Measurements from ENCODE around the gene GFER. TPM values are rescaled to one million over a fixed set of nuclear protein-coding genes. Genes with fewer than 3 reads are reported as not detected.
"Not testable (repeated sequence)": the region's sequence is repeated elsewhere in the genome, so short reads cannot be mapped to it uniquely, and the experiment has no call there.

GFER gene
- total RNA-seq, 8 experiments from 2014 or later, result 14.4 to 37.3 (median 25.2) TPM

GRCh38 chr16:1945559-1946391, 38.2 kb upstream of the GFER start:
- 67 to 100% (median 93%) methylated on average over 1 to 9 of the region's 19 CpGs; no CpG with 5 or more reads in 7 of the 10 experiments for WGBS, 10 experiments
- no peak for ATAC-seq (replicated peaks in 6 of 8)
- in situ Hi-C loops (cut with MboI; ENCODE audit: low pct_unique_long_range_greater_than_20kb in 2 of 9, low sequenced_read_pairs in 9 of 9, unreplicated experiment in 9 of 9), result no loop called here
- Histone ChIP-seq H3K4me1 (replicated peaks in 1 of 2) (peaks cover 10% of the 10 kb centered on the region in 2 donors), H3K27ac (no peak overlapping the region), H3K4me3 (no peak overlapping the region)

GRCh38 chr16:1946495-1947368, 37.3 kb upstream of the GFER start:
- in situ Hi-C loops (cut with MboI; ENCODE audit: low pct_unique_long_range_greater_than_20kb in 2 of 9, low sequenced_read_pairs in 9 of 9, unreplicated experiment in 9 of 9), result no loop called here
- Histone ChIP-seq H3K27ac (no peak overlapping the region), H3K4me3 (no peak overlapping the region), H3K4me1 (replicated peaks in 1 of 2) (peaks cover 7 to 10% of the 10 kb centered on the region in 2 donors)
- 70 to 96% methylated on average over 2 to 5 of the region's 38 CpGs; no CpG with 5 or more reads in 8 of the 10 experiments for WGBS, 10 experiments
- no peak for ATAC-seq (replicated peaks in 6 of 8)

- no peak for ATAC-seq (replicated peaks in 6 of 8)
- Histone ChIP-seq H3K4me3 (no peak overlapping the region), H3K27ac (no peak overlapping the region), H3K4me1 (replicated peaks in 1 of 2) (peaks cover 2 to 8% of the 10 kb centered on the region in 2 donors)
- in situ Hi-C loops (cut with MboI; ENCODE audit: low pct_unique_long_range_greater_than_20kb in 2 of 9, low sequenced_read_pairs in 9 of 9, unreplicated experiment in 9 of 9), result no loop called here
- WGBS, 10 experiments, result 60 to 100% (median 75%) methylated on average over 1 to 3 of the region's 9 CpGs; no CpG with 5 or more reads in 5 of the 10 experiments
These were observed 36.7 kb upstream of the GFER start for GRCh38 chr16:1947369-1947670.

- Histone ChIP-seq H3K4me3 (no peak overlapping the region), H3K4me1 (replicated peaks in 1 of 2) (no peaks in the 10 kb centered on the region), H3K27ac (no peak overlapping the region)
- 57 to 100% (median 80%) methylated on average over 1 of the region's 11 CpGs; no CpG with 5 or more reads in 7 of the 10 experiments for WGBS, 10 experiments
- in situ Hi-C loops (cut with MboI; ENCODE audit: low pct_unique_long_range_greater_than_20kb in 2 of 9, low sequenced_read_pairs in 9 of 9, unreplicated experiment in 9 of 9), result no loop called here
- ATAC-seq (replicated peaks in 6 of 8), result no peak
These were observed 34.5 kb upstream of the GFER start for GRCh38 chr16:1949507-1949906.

GRCh38 chr16:1950047-1950446, 33.9 kb upstream of the GFER start:
- Histone ChIP-seq H3K4me1 (replicated peaks in 1 of 2) (no peaks in the 10 kb centered on the region), H3K27ac (no peak overlapping the region), H3K4me3 (no peak overlapping the region)
- in situ Hi-C loops (cut with MboI; ENCODE audit: low pct_unique_long_range_greater_than_20kb in 2 of 9, low sequenced_read_pairs in 9 of 9, unreplicated experiment in 9 of 9), result no loop called here
- WGBS, 10 experiments, result no CpG with 5 or more reads among the region's 7 CpGs
- ATAC-seq (replicated peaks in 6 of 8), result peak in 3 of 8 experiments; percentile 5 to 23 (median 16)

GRCh38 chr16:1950559-1950958, 33.4 kb upstream of the GFER start:
- in situ Hi-C loops (cut with MboI; ENCODE audit: low pct_unique_long_range_greater_than_20kb in 2 of 9, low sequenced_read_pairs in 9 of 9, unreplicated experiment in 9 of 9), result no loop called here
- H3K4me3 ChIP-seq, result no peak overlapping the region
- WGBS, 10 experiments, result 80 to 100% (median 95%) methylated on average over 2 to 6 of the region's 19 CpGs; no CpG with 5 or more reads in 5 of the 10 experiments
- no peak overlapping the region for H3K27ac ChIP-seq
- no peak for ATAC-seq (replicated peaks in 6 of 8)
- H3K4me1 ChIP-seq (replicated peaks in 1 of 2), result no peaks in the 10 kb centered on the region

- Histone ChIP-seq H3K4me3 (no peak overlapping the region), H3K27ac (no peak overlapping the region), H3K4me1 (replicated peaks in 1 of 2) (no peaks in the 10 kb centered on the region)
- peak in 2 of 8 experiments; percentile 2 to 7 for ATAC-seq (replicated peaks in 6 of 8)
- in situ Hi-C loops (cut with MboI; ENCODE audit: low pct_unique_long_range_greater_than_20kb in 2 of 9, low sequenced_read_pairs in 9 of 9, unreplicated experiment in 9 of 9), result no loop called here
- WGBS, 10 experiments, result 81 to 92% (median 83%) methylated on average over 2 to 8 of the region's 22 CpGs; no CpG with 5 or more reads in 7 of the 10 experiments
These were observed 30.3 kb upstream of the GFER start for GRCh38 chr16:1953734-1954133.

GRCh38 chr16:1957434-1958142, 26.4 kb upstream of the GFER start:
- 75 to 100% (median 94%) methylated on average over 4 to 14 of the region's 22 CpGs; no CpG with 5 or more reads in 2 of the 10 experiments for WGBS, 10 experiments
- peaks cover 10 to 15% of the 10 kb centered on the region in 2 donors for H3K4me1 ChIP-seq (replicated peaks in 1 of 2)
- H3K4me3 ChIP-seq; in situ Hi-C loops (cut with MboI; ENCODE audit: low pct_unique_long_range_greater_than_20kb in 2 of 9, low sequenced_read_pairs in 9 of 9, unreplicated experiment in 9 of 9); ATAC-seq (replicated peaks in 6 of 8); H3K27ac ChIP-seq: not testable (repeated sequence)

GRCh38 chr16:1958143-1958491, 25.9 kb upstream of the GFER start:
- H3K27ac ChIP-seq; H3K4me3 ChIP-seq; ATAC-seq (replicated peaks in 6 of 8); in situ Hi-C loops (cut with MboI; ENCODE audit: low pct_unique_long_range_greater_than_20kb in 2 of 9, low sequenced_read_pairs in 9 of 9, unreplicated experiment in 9 of 9): not testable (repeated sequence)
- H3K4me1 ChIP-seq (replicated peaks in 1 of 2), result peaks cover 12 to 18% of the 10 kb centered on the region in 2 donors
- 100% methylated on average over 4 of the region's 30 CpGs; no CpG with 5 or more reads in 9 of the 10 experiments for WGBS, 10 experiments

GRCh38 chr16:1958715-1959268, 25.2 kb upstream of the GFER start:
- in situ Hi-C loops (cut with MboI; ENCODE audit: low pct_unique_long_range_greater_than_20kb in 2 of 9, low sequenced_read_pairs in 9 of 9, unreplicated experiment in 9 of 9), result no loop called here
- WGBS, 10 experiments, result 20 to 80% (median 43%) methylated on average over 1 to 10 of the region's 14 CpGs; no CpG with 5 or more reads in 4 of the 10 experiments
- ATAC-seq (replicated peaks in 6 of 8), result peak in 2 of 8 experiments; percentile 0 to 5
- peaks cover 18 to 24% of the 10 kb centered on the region in 2 donors for H3K4me1 ChIP-seq (replicated peaks in 1 of 2)
- H3K4me3 ChIP-seq, result peak overlapping the region; percentile 52 to 93 (median 89)
- peak overlapping the region; percentile 84 to 90 for H3K27ac ChIP-seq

GRCh38 chr16:1959269-1960039, 24.5 kb upstream of the GFER start, which contains the start of gene NDUFB10:
Gene NDUFB10, plus strand, starts transcription at chr16:1959538. Its CDS starts 87 bp downstream, at chr16:1959625.
- ATAC-seq (replicated peaks in 6 of 8), result peak; percentile 49 to 89 (median 84)
- 0 to 3% (median 2%) methylated on average over 1 to 8 of the region's 79 CpGs; no CpG with 5 or more reads in 5 of the 10 experiments for WGBS, 10 experiments
- in situ Hi-C loops (cut with MboI; ENCODE audit: low pct_unique_long_range_greater_than_20kb in 2 of 9, low sequenced_read_pairs in 9 of 9, unreplicated experiment in 9 of 9), result no loop called here
- Histone ChIP-seq H3K27ac (peak within 1 kb of the TSS; percentile 84 to 90), H3K4me3 (peak within 1 kb of the TSS; percentile 52 to 93 (median 89)), H3K4me1 (replicated peaks in 1 of 2) (peaks cover 18 to 24% of the 10 kb centered on the region in 2 donors)

All from motor neuron (in vitro differentiated cells).